ENCODE results near the gene LCE2B.
"Not testable (repeated sequence)": the region's sequence is repeated elsewhere in the genome, so short reads cannot be mapped to it uniquely, and the experiment has no call there.

Gene LCE2B

GRCh38 chr1:152673016-152673415 lies 12.9 kb upstream of the LCE2B start:
- Histone ChIP-seq H3K4me3 (ENCODE audit: low read depth, low read length) (no peak overlapping the region), H3K9me3 (ENCODE audit: control insufficient read depth, insufficient read depth, low read length) (peaks cover 19% of the 10 kb centered on the region), H3K9ac (ENCODE audit: low read depth, low read length) (no peak overlapping the region), H3K36me3 (ENCODE audit: control insufficient read depth, insufficient read depth, low read length) (no peaks in the 10 kb centered on the region), H3K4me1 (ENCODE audit: control insufficient read depth, insufficient read depth, low read length) (no peaks in the 10 kb centered on the region), H3K27me3 (ENCODE audit: control insufficient read depth, insufficient read depth, low read length) (no peaks in the 10 kb centered on the region)

- not testable (repeated sequence) for H3K27me3 ChIP-seq (ENCODE audit: control insufficient read depth, insufficient read depth, low read length); H3K4me1 ChIP-seq (ENCODE audit: control insufficient read depth, insufficient read depth, low read length); H3K9ac ChIP-seq (ENCODE audit: low read depth, low read length); H3K4me3 ChIP-seq (ENCODE audit: low read depth, low read length); H3K36me3 ChIP-seq (ENCODE audit: control insufficient read depth, insufficient read depth, low read length)
- peaks cover 16% of the 10 kb centered on the region for H3K9me3 ChIP-seq (ENCODE audit: control insufficient read depth, insufficient read depth, low read length)
Measured at GRCh38 chr1:152674983-152675382, 10.9 kb upstream of the LCE2B start, which contains the start of gene LCE2C. TSS of gene LCE2C (plus strand) at chr1:152675279. CDS start at chr1:152676016, 737 bp downstream.

- Histone ChIP-seq H3K4me3 (ENCODE audit: low read depth, low read length) (no peak overlapping the region), H3K9me3 (ENCODE audit: control insufficient read depth, insufficient read depth, low read length) (peaks cover 18% of the 10 kb centered on the region), H3K27me3 (ENCODE audit: control insufficient read depth, insufficient read depth, low read length) (no peaks in the 10 kb centered on the region), H3K9ac (ENCODE audit: low read depth, low read length) (no peak overlapping the region), H3K36me3 (ENCODE audit: control insufficient read depth, insufficient read depth, low read length) (no peaks in the 10 kb centered on the region), H3K4me1 (ENCODE audit: control insufficient read depth, insufficient read depth, low read length) (no peaks in the 10 kb centered on the region)
Measured at GRCh38 chr1:152679459-152679858, 6.5 kb upstream of the LCE2B start.

GRCh38 chr1:152681616-152682015 lies 4.3 kb upstream of the LCE2B start:
- Histone ChIP-seq H3K36me3 (ENCODE audit: control insufficient read depth, insufficient read depth, low read length) (no peaks in the 10 kb centered on the region), H3K27me3 (ENCODE audit: control insufficient read depth, insufficient read depth, low read length) (no peaks in the 10 kb centered on the region), H3K9me3 (ENCODE audit: control insufficient read depth, insufficient read depth, low read length) (peaks cover 22% of the 10 kb centered on the region), H3K4me3 (ENCODE audit: low read depth, low read length) (no peak overlapping the region), H3K9ac (ENCODE audit: low read depth, low read length) (no peak overlapping the region), H3K4me1 (ENCODE audit: control insufficient read depth, insufficient read depth, low read length) (no peaks in the 10 kb centered on the region)

GRCh38 chr1:152683846-152684245 lies 2.1 kb upstream of the LCE2B start:
- Histone ChIP-seq H3K27me3 (ENCODE audit: control insufficient read depth, insufficient read depth, low read length) (no peaks in the 10 kb centered on the region), H3K36me3 (ENCODE audit: control insufficient read depth, insufficient read depth, low read length) (no peaks in the 10 kb centered on the region)

GRCh38 chr1:152697701-152698600 lies 12.0 kb downstream of the LCE2B start, which contains the start of gene LCE2A:
TSS of gene LCE2A (plus strand) at chr1:152698345. CDS start at chr1:152698902, 557 bp downstream.
- no peaks in the 10 kb centered on the region for H3K4me1 ChIP-seq (ENCODE audit: control insufficient read depth, insufficient read depth, low read length)
- H3K9ac ChIP-seq (ENCODE audit: low read depth, low read length) = no peak within 1 kb of the TSS
- peaks cover 15% of the 10 kb centered on the region for H3K9me3 ChIP-seq (ENCODE audit: control insufficient read depth, insufficient read depth, low read length)
- no peaks in the 10 kb centered on the region for H3K36me3 ChIP-seq (ENCODE audit: control insufficient read depth, insufficient read depth, low read length)
- no peak within 1 kb of the TSS for H3K4me3 ChIP-seq (ENCODE audit: low read depth, low read length)
- no peaks in the 10 kb centered on the region for H3K27me3 ChIP-seq (ENCODE audit: control insufficient read depth, insufficient read depth, low read length)

More at GRCh38 chr1:152683846-152684245, 2.1 kb upstream of the LCE2B start:
- peaks cover 15% of the 10 kb centered on the region for H3K9me3 ChIP-seq (ENCODE audit: control insufficient read depth, insufficient read depth, low read length)
- H3K4me1 ChIP-seq (ENCODE audit: control insufficient read depth, insufficient read depth, low read length) = no peaks in the 10 kb centered on the region
- H3K9ac ChIP-seq (ENCODE audit: low read depth, low read length) = no peak overlapping the region
- no peak overlapping the region for H3K4me3 ChIP-seq (ENCODE audit: low read depth, low read length)

- H3K4me1 ChIP-seq (ENCODE audit: control insufficient read depth, insufficient read depth, low read length) = no peaks in the 10 kb centered on the region
- no peaks in the 10 kb centered on the region for H3K27me3 ChIP-seq (ENCODE audit: control insufficient read depth, insufficient read depth, low read length)
- no peaks in the 10 kb centered on the region for H3K36me3 ChIP-seq (ENCODE audit: control insufficient read depth, insufficient read depth, low read length)
- H3K9me3 ChIP-seq (ENCODE audit: control insufficient read depth, insufficient read depth, low read length) = peaks cover 15% of the 10 kb centered on the region
- no peak overlapping the region for H3K9ac ChIP-seq (ENCODE audit: low read depth, low read length)
- no peak overlapping the region for H3K4me3 ChIP-seq (ENCODE audit: low read depth, low read length)
Measured at GRCh38 chr1:152699746-152700145, 13.8 kb downstream of the LCE2B start.

- Histone ChIP-seq H3K9ac (ENCODE audit: low read depth, low read length) (no peak within 1 kb of the TSS), H3K36me3 (ENCODE audit: control insufficient read depth, insufficient read depth, low read length) (no peaks in the 10 kb centered on the region), H3K4me3 (ENCODE audit: low read depth, low read length) (no peak within 1 kb of the TSS), H3K27me3 (ENCODE audit: control insufficient read depth, insufficient read depth, low read length) (no peaks in the 10 kb centered on the region), H3K4me1 (ENCODE audit: control insufficient read depth, insufficient read depth, low read length) (no peaks in the 10 kb centered on the region), H3K9me3 (ENCODE audit: control insufficient read depth, insufficient read depth, low read length) (peaks cover 13% of the 10 kb centered on the region)
Measured at GRCh38 chr1:152707860-152708259, 21.9 kb downstream of the LCE2B start, which contains the start of gene LCE4A. TSS of gene LCE4A (plus strand) at chr1:152708160. CDS start at chr1:152709076, 916 bp downstream.

- H3K4me3 ChIP-seq (ENCODE audit: low read depth, low read length) = no peak overlapping the region
- H3K9ac ChIP-seq (ENCODE audit: low read depth, low read length) = no peak overlapping the region
- no peaks in the 10 kb centered on the region for H3K4me1 ChIP-seq (ENCODE audit: control insufficient read depth, insufficient read depth, low read length)
- H3K27me3 ChIP-seq (ENCODE audit: control insufficient read depth, insufficient read depth, low read length) = no peaks in the 10 kb centered on the region
- no peaks in the 10 kb centered on the region for H3K36me3 ChIP-seq (ENCODE audit: control insufficient read depth, insufficient read depth, low read length)
- peaks cover 33% of the 10 kb centered on the region for H3K9me3 ChIP-seq (ENCODE audit: control insufficient read depth, insufficient read depth, low read length)
Measured at GRCh38 chr1:152718238-152718637, 32.3 kb downstream of the LCE2B start.

- Histone ChIP-seq H3K9me3 (ENCODE audit: control insufficient read depth, insufficient read depth, low read length) (peaks cover 13% of the 10 kb centered on the region), H3K4me3 (ENCODE audit: low read depth, low read length) (no peak overlapping the region), H3K27me3 (ENCODE audit: control insufficient read depth, insufficient read depth, low read length) (no peaks in the 10 kb centered on the region), H3K4me1 (ENCODE audit: control insufficient read depth, insufficient read depth, low read length) (no peaks in the 10 kb centered on the region), H3K9ac (ENCODE audit: low read depth, low read length) (no peak overlapping the region), H3K36me3 (ENCODE audit: control insufficient read depth, insufficient read depth, low read length) (no peaks in the 10 kb centered on the region)
Measured at GRCh38 chr1:152725261-152725660, 39.3 kb downstream of the LCE2B start.

GRCh38 chr1:152728986-152729385 lies 43.1 kb downstream of the LCE2B start:
- H3K4me1 ChIP-seq (ENCODE audit: control insufficient read depth, insufficient read depth, low read length) = no peaks in the 10 kb centered on the region
- H3K36me3 ChIP-seq (ENCODE audit: control insufficient read depth, insufficient read depth, low read length) = no peaks in the 10 kb centered on the region
- H3K4me3 ChIP-seq (ENCODE audit: low read depth, low read length) = no peak overlapping the region
- no peaks in the 10 kb centered on the region for H3K27me3 ChIP-seq (ENCODE audit: control insufficient read depth, insufficient read depth, low read length)
- H3K9ac ChIP-seq (ENCODE audit: low read depth, low read length) = no peak overlapping the region
- H3K9me3 ChIP-seq (ENCODE audit: control insufficient read depth, insufficient read depth, low read length) = peaks cover 7% of the 10 kb centered on the region

- Histone ChIP-seq H3K4me1 (ENCODE audit: control insufficient read depth, insufficient read depth, low read length) (no peaks in the 10 kb centered on the region), H3K27me3 (ENCODE audit: control insufficient read depth, insufficient read depth, low read length) (no peaks in the 10 kb centered on the region), H3K4me3 (ENCODE audit: low read depth, low read length) (no peak overlapping the region), H3K36me3 (ENCODE audit: control insufficient read depth, insufficient read depth, low read length) (no peaks in the 10 kb centered on the region), H3K9ac (ENCODE audit: low read depth, low read length) (no peak overlapping the region), H3K9me3 (ENCODE audit: control insufficient read depth, insufficient read depth, low read length) (peaks cover 8% of the 10 kb centered on the region)
Measured at GRCh38 chr1:152735648-152736047, 49.7 kb downstream of the LCE2B start.

All from iPS-15b (cell line).